Stromal cell of bone marrow (primary cell): Measurements from ENCODE around the gene GLI3.
A peak's percentile ranks its signal among the peaks of the same experiment; 100 is the strongest.

ENCODE experiments used
- DNase-seq: peaks from one replicate; pipeline ENCODE4 v3.0.0-alpha.2; 2012; ENCODE audit warnings: low read depth

Gene GLI3

GRCh38 chr7:41928781-41929180 lies 308.2 kb downstream of the GLI3 start:
- no peak for DNase-seq

- DNase-seq = no peak
These were observed 308.8 kb downstream of the GLI3 start for GRCh38 chr7:41928166-41928565.

GRCh38 chr7:41927380-41927779 lies 309.6 kb downstream of the GLI3 start:
- DNase-seq = no peak

- DNase-seq = no peak
These were observed 311.1 kb downstream of the GLI3 start for GRCh38 chr7:41925946-41926345.

GRCh38 chr7:41924796-41925195 lies 312.2 kb downstream of the GLI3 start:
- DNase-seq = no peak

GRCh38 chr7:41922373-41922772 lies 314.6 kb downstream of the GLI3 start:
- no peak for DNase-seq

- DNase-seq = peak; percentile 72
These were observed 315.5 kb downstream of the GLI3 start for GRCh38 chr7:41921453-41921981.

- peak; percentile 64 for DNase-seq
These were observed 318.4 kb downstream of the GLI3 start for GRCh38 chr7:41918597-41918996.

- DNase-seq = peak; percentile 94
These were observed 320.5 kb downstream of the GLI3 start for GRCh38 chr7:41916450-41916927.

GRCh38 chr7:41915871-41916270 lies 321.1 kb downstream of the GLI3 start:
- DNase-seq = no peak

GRCh38 chr7:41912851-41913567 lies 324.0 kb downstream of the GLI3 start:
- DNase-seq = peak; percentile 7

GRCh38 chr7:41912426-41912825 lies 324.6 kb downstream of the GLI3 start:
- DNase-seq = no peak

GRCh38 chr7:41911792-41912191 lies 325.2 kb downstream of the GLI3 start:
- peak; percentile 52 for DNase-seq
